Activated T-cell treated with anti-CD3 and anti-CD28 coated beads, Interleukin-2, amount 50 U/mL, for 24 hours (primary cell): ENCODE measurements around the gene ANKFY1.
A peak's percentile ranks its signal among the peaks of the same experiment; 100 is the strongest.

Experiments
- DNase-seq: peaks from one replicate; pipeline ENCODE4 v3.0.0-alpha.2; 2020
- H3K27ac Mint-ChIP-seq: 2 replicates; pipeline ENCODE4 v1.8.0; 2020; ENCODE audit warnings: mild to moderate bottlenecking, mixed read lengths
- H3K27me3 Mint-ChIP-seq: 2 replicates; pipeline ENCODE4 v1.8.0; 2020; ENCODE audit warnings: mixed read lengths
- H3K36me3 Mint-ChIP-seq: 2 replicates; pipeline ENCODE4 v1.8.0; 2020; ENCODE audit warnings: low read depth, mixed read lengths
- H3K4me1 Mint-ChIP-seq: 2 replicates; pipeline ENCODE4 v1.8.0; 2020; ENCODE audit warnings: low read depth, mixed read lengths
- H3K4me3 Mint-ChIP-seq: 2 replicates; pipeline ENCODE4 v1.8.0; 2020; ENCODE audit warnings: mild to moderate bottlenecking, moderate library complexity, mixed read lengths
- H3K9me3 Mint-ChIP-seq: 2 replicates; pipeline ENCODE4 v1.8.0; 2020; ENCODE audit warnings: mixed read lengths

ANKFY1 gene

DNA sequence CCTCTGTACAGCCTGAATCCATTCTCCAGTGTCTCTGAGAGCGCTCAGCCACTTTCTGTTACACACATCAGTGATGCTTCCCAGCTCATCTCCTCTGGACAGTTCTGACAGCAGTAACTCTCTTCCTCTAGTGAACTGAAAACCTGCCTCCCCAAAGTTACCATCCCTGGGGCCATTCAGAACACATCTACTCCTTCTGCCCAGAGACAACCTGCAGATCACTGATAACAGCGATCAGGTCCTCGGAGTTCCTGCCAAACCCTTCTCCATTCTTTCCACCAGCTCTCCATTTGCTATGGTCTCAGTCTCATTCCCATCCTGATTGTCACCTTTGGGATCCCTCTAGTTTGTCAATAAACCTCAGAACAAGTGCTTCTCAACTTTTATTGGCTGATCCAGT lies 128.3 kb downstream of the ANKFY1 start:
- H3K4me3 Mint-ChIP-seq: no peak overlapping the region
- peaks cover 45% of the 10 kb centered on the region for H3K36me3 Mint-ChIP-seq
- peaks cover 68% of the 10 kb centered on the region for H3K4me1 Mint-ChIP-seq
- no peaks in the 10 kb centered on the region for H3K27me3 Mint-ChIP-seq
- peak overlapping the region; percentile 2 for H3K27ac Mint-ChIP-seq
- no peak for DNase-seq
- no peaks in the 10 kb centered on the region for H3K9me3 Mint-ChIP-seq

DNA sequence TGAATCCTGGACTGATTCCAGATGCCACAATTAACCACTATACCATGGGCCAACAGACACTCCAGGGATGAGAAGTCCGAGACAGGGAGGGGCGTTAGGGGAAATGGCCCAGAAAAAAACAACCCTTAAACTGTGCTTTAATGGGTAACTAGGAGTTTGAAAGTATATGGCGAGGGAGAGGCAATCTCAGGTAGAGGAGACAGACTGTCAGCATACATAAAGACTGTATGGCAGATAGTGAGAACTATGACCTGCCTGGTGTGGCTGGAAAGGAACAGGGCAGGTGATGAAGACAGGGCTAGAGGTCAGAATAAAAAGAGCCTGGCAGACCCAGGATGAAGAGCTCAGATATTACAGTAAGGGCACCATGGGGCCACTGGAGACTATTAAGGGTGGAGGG lies 129.1 kb downstream of the ANKFY1 start:
- Mint-ChIP-seq H3K4me3 (no peak overlapping the region), H3K27me3 (no peaks in the 10 kb centered on the region), H3K4me1 (peaks cover 62% of the 10 kb centered on the region), H3K36me3 (peaks cover 43% of the 10 kb centered on the region), H3K9me3 (no peaks in the 10 kb centered on the region), H3K27ac (peak overlapping the region; percentile 63)
- DNase-seq: no peak

DNA sequence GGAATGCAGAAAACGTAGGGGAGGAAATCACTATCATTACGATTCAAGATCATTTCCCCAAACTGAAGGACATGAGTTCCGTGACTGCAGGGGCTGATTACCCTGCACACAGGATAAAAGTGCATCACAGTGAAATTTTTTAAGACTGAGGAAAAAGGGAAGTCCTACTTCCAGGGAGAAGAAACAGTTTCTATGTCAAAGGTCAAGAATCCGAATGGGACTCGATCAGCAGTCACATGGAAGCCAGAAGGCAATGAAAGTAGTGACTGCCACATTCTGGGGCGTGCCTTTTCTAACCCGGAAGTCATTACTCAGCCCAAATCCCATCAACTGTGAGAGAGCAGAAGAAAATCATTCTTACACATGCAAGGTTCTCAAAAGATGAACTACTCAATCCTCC lies 133.1 kb downstream of the ANKFY1 start:
- Mint-ChIP-seq H3K36me3 (peaks cover 48% of the 10 kb centered on the region), H3K9me3 (no peaks in the 10 kb centered on the region), H3K27ac (peak overlapping the region; percentile 50), H3K27me3 (no peaks in the 10 kb centered on the region), H3K4me3 (no peak overlapping the region), H3K4me1 (peaks cover 46% of the 10 kb centered on the region)
- DNase-seq: no peak

DNA sequence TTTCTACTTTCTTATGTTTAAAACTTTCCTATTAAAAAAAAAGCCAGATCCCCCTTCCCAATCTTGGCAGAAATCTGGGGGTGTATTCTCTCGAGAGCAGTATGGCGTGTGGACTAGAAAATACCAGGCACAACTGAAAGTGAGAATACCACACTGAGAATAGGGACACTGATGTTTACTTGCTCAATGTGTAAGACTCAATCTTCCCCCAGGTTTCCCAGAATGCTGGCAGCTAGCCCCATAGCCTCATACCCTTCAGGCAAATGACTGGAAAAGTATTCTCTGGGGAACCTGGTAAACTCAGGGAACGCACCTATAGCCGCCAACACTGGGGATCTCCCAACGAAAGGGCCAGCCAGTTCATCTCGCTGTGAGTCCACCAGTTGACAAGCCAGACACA lies 136.2 kb downstream of the ANKFY1 start:
- peaks cover 62% of the 10 kb centered on the region for H3K36me3 Mint-ChIP-seq
- peaks cover 38% of the 10 kb centered on the region for H3K4me1 Mint-ChIP-seq
- no peak overlapping the region for H3K4me3 Mint-ChIP-seq
- H3K27me3 Mint-ChIP-seq: no peaks in the 10 kb centered on the region
- no peaks in the 10 kb centered on the region for H3K9me3 Mint-ChIP-seq
- DNase-seq: no peak
- H3K27ac Mint-ChIP-seq: peak overlapping the region; percentile 79

DNA sequence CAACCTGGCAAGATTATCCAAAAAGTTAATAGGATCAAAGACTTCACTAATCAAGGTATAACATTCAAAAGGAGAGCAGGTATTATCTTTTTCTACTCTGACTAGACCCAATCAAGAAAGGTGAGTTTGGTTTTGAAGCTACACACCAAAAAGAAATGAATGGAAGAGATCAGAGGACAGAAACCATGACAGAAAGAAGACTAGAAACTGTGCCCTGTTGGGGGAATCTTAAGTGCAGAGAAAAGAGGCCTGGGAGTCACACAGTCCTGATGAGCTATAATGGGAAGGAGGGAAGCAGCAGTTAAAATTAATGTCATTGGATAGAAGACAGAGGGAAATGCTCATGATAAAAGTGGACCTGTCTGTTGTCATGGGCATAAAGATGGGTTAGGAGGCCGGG lies 138.2 kb downstream of the ANKFY1 start:
- Mint-ChIP-seq H3K27ac (peak overlapping the region; percentile 71), H3K4me3 (no peak overlapping the region), H3K27me3 (no peaks in the 10 kb centered on the region), H3K4me1 (peaks cover 29% of the 10 kb centered on the region), H3K9me3 (no peaks in the 10 kb centered on the region), H3K36me3 (peaks cover 68% of the 10 kb centered on the region)
- no peak for DNase-seq

DNA sequence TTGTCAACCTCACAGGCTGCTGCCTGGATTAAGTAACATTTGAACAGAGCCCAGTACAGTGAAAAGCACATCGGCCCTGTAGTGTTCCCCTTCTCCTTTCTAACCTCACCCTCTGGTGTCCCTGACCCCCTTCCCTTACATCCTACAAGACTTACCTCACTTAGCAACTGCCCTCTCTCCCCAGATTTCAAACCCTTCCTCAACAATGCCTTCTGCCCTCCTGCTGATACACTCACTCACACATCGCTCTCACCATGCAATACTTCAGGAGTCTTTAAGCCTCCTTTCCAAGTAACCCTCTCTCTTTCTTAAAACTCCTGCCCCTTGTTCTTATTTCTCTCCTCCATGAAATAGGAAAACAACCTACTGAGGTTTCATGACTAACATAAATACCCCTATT lies 138.8 kb downstream of the ANKFY1 start:
- no peaks in the 10 kb centered on the region for H3K9me3 Mint-ChIP-seq
- no peak overlapping the region for H3K4me3 Mint-ChIP-seq
- peak overlapping the region; percentile 71 for H3K27ac Mint-ChIP-seq

DNA sequence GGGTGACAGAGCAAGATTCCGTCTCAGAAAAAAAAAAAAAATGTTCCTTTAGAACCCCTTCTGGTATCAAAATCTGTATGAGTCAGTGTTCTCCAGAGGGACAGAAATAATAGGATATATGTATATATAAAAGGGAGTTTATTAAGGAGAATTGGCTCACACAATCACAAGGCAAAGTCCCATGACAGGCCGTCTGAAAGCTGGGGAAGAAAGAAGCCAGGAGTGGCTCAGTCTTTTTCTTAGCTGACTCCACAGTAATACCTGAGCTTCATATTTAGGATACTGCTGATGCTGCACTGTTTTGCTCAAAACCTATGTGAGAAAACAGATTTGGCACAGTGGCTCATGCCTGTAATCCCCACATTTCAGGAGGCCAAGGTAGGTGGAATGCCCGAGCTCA lies 143.4 kb downstream of the ANKFY1 start:
- Mint-ChIP-seq H3K9me3 (no peaks in the 10 kb centered on the region), H3K27ac (no peak overlapping the region), H3K27me3 (no peaks in the 10 kb centered on the region), H3K36me3 (peaks cover 82% of the 10 kb centered on the region), H3K4me1 (peaks cover 9% of the 10 kb centered on the region), H3K4me3 (no peak overlapping the region)
- DNase-seq: no peak

More for the DNA sequence above, 138.8 kb downstream of the ANKFY1 start:
- peaks cover 69% of the 10 kb centered on the region for H3K36me3 Mint-ChIP-seq
- no peaks in the 10 kb centered on the region for H3K27me3 Mint-ChIP-seq
- no peak for DNase-seq
- peaks cover 27% of the 10 kb centered on the region for H3K4me1 Mint-ChIP-seq

DNA sequence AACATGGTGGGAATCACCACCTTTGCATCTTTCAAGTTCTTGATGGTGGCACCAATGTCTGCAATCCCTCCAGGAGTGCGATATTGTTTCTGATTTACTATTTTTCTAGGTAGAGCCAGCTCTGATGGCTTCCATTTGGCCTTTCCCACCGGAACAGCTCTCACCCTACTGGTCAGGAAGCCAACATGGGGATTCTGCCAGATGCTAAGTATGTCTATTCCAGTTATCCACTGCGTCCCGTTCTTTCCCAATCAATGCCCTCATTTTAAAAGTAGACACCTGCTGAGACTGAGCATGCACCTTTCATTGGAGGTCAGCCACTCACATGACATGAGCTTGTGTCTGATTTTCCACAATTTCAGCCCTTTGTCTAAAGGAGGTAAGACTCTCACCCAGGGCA lies 144.5 kb downstream of the ANKFY1 start:
- Mint-ChIP-seq H3K9me3 (no peaks in the 10 kb centered on the region), H3K36me3 (peaks cover 83% of the 10 kb centered on the region), H3K4me3 (no peak overlapping the region), H3K27me3 (no peaks in the 10 kb centered on the region), H3K27ac (no peak overlapping the region), H3K4me1 (peaks cover 4% of the 10 kb centered on the region)
- no peak for DNase-seq

DNA sequence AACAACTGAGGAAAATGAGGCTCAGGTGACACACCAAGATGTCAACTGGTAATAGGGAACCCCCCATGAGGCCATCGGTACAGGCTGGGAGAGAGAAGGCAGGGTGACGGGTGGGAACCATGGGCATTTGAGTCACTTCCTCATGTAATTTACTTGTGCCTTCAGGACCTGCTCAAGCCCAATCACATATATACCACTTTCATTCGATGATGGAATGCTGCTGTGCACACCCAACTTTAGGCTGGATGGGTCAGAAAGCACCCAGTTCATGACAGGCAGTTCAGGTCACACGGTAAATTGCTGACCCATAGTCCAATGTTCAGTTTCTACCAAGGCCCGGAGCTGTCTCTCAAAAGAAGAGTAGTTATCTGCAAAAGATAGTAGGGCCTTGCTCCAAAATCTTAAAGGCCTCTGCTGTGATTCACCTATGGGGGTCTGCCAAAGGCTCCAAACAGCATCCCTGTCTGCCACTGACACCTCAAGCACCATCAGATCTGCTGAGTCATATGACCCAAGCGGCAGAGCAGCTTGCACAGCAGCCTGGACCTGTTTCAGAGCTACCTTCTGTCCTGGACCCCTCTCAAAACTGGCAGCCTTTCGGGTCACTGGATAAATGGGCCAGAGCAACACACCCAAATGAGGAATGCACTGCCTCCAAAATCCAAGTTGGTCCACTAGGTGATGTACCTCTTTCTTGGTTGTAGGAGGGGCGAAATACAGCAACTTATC lies 145.6 kb downstream of the ANKFY1 start:
- no peaks in the 10 kb centered on the region for H3K9me3 Mint-ChIP-seq
- no peaks in the 10 kb centered on the region for H3K27me3 Mint-ChIP-seq
- H3K4me3 Mint-ChIP-seq: no peak overlapping the region
- peak overlapping the region; percentile 44 for H3K27ac Mint-ChIP-seq
- DNase-seq: no peak
- H3K36me3 Mint-ChIP-seq: peaks cover 84% of the 10 kb centered on the region
- H3K4me1 Mint-ChIP-seq: peaks cover 4% of the 10 kb centered on the region

DNA sequence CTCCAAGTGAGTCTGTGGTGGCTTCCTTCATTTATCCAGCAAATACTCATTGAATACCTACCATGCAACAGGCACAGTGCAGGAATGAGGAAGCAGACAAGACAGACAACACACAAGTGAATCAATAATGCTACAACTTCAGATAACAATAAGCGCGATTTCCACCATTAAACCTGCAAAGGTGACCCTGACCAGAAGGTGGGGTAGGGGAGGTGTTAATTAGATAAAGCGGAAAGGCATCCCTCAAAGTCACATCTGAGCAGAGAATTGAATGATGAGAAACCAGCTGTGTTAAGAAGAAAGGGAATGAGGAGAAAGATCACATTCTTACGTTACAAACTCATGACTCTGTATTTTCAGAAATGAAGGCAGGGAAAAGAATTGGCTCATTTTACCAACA lies 147.3 kb downstream of the ANKFY1 start:
- peaks cover 4% of the 10 kb centered on the region for H3K4me1 Mint-ChIP-seq
- H3K27me3 Mint-ChIP-seq: no peaks in the 10 kb centered on the region
- DNase-seq: no peak
- H3K36me3 Mint-ChIP-seq: peaks cover 84% of the 10 kb centered on the region
- no peak overlapping the region for H3K4me3 Mint-ChIP-seq
- no peak overlapping the region for H3K27ac Mint-ChIP-seq
- no peaks in the 10 kb centered on the region for H3K9me3 Mint-ChIP-seq
